ENCODE results near the gene DNAJB12.
"Not testable (repeated sequence)": the region's sequence is repeated elsewhere in the genome, so short reads cannot be mapped to it uniquely, and the experiment has no call there.

DNAJB12 gene

DNA sequence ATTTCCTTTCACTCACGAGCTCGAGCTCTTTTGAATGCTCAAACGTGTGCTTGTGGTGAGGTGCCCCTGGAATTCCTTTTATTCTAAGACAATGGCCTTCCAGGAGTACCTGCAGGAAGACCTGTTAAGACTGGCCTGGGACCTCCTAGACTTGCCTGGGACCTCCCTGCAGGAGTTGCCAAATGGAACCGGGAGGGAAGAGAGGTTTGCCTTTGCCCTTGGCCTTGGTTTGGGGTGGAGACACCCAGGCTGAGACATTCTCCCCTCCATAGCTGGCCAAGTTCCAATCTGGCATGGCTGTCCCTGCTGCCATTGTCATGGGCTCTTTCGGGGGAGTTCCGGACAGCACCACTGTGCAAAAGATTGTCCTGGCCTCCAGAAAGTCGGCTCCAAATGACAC, 39.7 kb downstream of the DNAJB12 start:
- DNase-seq, result no peak

DNA sequence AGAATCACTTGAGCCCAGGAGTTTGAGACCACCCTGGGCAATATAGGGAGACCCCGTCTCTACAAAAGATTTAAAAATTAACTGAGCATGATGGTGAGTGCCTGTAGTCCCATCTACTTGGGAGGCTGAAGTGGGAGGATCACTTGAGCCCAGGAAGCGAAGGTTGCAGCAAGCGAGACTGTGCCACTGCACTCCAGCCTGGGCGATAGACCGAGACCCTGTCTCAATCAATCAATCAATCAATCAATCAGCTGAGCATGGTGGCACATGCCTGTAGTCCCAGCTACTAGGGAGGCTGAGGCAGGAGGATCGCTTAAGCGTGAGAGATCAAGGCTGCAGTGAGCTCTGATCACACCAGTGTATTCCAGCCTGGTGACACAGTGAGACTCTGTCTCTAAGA, 40.5 kb downstream of the DNAJB12 start:
- DNase-seq, result no peak

DNA sequence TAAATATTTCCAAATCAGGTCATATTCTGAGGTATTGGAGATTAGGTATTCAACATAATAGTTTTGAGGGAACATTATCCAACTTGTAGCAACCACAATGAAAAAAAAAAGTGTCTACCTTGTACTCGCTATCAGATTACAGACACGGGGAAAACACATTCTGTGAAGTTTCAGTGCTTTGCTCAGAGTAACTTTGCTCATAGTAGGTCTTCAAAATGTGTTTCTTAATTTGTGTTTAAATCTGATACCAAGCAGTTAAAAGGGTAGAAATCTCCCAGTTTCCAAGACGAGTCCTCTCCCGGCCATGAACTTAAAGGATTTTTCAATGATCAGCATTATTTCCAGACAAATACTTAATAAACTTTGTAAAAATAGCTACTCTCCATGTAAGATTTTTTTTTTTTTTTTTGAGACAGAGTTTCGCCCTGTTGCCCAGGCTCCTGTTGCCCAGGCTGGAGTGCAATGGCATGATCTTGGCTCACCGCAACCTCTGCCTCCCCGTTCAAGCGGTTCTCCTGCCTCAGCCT, 41.8 kb downstream of the DNAJB12 start:
- no peak for DNase-seq

DNA sequence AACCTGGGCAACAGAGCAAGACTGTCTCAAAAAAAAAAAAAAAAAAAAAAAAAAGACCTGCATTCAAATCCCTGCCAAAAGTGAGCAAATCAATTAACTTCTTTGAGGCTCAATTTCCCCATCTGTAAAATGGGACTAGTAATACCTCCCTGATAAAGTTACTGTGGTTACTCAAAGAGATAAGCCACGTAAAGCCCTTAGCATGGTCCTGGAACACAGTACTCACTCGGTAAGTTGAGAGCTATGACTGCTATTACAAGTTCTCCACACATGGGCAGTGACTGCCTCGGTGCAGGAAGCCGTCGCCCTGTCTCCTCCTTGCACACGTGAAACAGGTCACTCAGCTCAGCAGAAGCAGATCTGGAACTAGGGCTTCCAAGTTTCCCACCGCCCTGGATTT, 43.1 kb downstream of the DNAJB12 start:
- DNase-seq, result no peak

DNA sequence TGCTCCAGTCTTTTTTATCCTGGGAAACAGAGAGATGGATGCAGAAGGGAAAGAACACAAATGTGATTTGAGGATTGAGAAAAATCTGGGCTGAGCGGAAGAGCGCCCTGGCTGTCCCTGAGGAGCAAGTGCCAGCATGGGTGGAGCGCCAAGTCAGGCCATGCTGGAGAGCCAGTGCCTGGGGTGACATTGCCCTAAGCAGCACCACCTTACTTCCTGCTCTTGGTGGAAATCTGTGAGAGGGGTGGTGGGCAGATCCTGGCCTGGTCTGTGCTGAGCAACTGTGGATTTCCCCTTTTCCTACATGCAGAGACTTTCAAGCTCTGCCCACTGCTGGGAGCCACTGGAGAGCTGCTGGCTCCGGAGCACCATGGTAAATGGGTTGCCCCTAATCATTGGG, 44.1 kb downstream of the DNAJB12 start:
- no peak for DNase-seq

DNA sequence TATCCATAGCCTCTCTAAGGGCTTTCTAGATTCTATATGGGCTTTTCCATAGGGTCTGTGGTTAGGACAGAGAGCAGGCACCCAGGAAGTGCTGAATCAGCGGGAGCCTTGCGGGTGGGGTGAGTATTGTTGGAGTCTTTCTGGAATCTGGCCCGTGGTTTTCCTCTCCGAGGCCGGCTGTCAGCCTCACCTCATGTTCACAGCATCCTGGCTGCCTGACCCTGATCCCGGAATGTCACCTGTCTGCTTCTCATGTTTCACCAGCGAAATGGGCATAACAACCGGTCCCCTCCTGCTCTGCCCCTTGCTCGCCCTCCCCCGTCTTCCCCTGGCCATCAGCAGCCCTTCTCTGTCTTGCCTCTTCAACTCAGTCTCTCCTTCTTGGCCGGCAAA, 44.5 kb downstream of the DNAJB12 start:
- DNase-seq, result no peak

DNA sequence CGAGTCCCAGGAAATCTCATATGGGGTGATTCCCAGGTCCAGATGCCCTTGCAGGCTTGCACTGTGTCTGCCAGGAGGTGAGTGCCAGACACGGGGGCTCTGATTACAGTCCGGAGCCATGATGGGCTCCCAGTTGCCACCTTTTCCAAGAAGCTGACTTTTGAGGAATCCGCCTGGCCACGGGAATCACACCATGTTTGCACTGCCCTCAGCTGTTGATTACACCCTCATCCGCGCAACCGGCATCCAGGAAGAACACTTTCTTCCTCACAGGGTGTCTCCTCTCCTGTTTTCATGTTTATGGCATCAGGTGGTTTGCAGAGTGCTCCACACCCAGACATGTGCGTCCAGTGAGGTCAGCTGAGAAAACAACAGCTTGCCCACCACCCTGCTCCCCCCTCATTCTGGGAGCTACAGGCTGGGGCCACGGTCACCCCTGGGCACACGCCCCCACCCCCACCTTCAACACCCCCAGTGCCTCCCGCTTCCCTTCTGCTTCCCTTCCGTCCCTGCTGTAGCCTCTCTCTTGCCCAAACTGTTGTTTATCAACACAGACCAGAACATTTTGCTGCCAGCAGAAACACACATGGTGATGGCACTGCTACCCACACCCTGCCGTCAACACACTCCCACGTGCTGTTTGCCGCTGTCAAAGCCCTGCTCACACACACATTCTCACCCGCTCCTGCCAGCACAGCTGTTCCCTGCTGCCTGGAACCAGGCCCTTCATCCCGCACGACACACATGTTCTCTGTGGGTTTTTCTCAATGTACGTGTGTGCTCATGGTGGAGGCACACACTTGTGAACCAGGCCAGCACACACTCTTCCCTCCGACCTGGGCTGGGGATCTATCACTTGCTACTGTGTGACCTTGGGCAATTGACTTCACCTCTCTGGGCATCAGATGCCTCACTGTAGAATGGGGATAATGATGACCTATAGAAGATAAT, 45.2 kb downstream of the DNAJB12 start:
- DNase-seq, result no peak

DNA sequence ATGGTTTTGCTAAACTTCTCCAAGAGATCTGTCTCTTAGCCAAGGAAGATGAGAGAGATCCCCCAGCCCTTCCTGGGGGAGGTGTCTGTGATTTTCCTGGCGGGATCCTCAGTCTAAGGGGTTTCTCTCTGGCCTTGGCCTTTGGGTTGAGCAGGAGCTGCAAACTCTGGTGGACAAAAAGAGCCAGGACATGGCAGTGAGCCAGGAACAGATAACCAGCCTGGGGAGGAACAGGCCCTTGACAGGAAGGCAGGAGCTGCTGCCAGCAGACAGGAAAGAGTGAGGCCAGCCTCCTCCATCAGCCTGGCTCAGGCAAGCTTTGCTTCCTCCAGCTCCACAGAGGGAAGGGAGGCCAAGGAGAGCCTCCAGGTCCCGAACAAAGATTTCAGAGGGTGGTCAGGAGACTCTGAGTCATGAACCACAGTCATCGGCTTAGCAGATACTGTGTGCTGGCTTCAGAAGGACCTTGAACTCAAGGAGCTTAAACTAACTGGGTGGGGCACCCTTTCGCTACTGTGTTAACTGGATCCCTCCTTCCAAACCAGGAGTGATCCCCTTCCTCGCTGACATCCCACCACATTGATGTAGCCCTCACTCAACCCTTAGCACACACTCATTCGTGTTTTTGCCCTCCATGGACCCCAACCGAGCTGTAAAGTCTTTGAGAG, 46.3 kb downstream of the DNAJB12 start:
- no peak for DNase-seq

DNA sequence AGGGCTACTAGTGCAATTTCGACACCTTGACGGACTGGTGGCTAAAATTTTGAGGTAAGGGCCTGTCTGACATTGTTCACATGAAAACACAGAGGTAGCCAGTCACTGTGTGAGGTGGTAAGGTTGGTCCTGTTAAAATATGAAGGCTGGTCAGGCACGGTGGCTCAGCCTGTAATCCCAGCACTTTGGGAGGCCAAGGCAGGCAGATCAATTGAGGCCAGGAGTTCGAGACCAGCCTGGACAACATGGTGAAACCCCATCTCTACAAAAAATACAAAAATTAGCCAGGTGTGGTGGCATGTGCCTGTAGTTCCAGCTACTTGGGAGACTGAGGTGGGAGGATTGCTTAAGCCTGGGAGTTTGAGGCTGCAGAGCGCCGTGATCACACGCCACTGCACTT, 47.0 kb downstream of the DNAJB12 start:
- DNase-seq, result not testable (repeated sequence)

DNA sequence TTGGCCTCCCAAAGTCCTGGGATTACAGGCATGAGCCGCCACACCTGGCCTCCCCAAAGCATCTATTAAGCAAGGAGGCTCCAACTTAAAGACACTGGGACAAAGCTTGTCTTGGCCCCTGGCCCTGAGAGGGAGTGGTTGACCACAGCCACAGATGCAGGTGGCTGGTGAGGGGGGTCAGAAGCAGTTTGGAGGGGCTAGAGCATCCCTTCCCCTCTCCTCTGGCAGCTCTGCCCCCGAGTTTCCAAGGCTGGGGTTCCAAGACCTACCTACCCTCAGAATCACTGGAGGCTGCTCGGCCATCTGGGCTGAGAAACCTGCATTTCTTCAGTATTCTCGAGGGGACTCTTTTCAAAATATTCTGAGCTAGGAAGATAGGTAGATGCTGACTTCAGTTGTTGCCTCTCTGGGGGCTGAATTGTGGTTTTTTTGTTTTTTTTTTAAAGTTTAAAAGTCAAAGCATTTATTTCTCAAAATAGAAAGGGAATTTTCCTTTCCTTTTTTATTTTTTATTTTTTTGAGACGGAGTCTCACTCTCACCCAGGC, 48.4 kb downstream of the DNAJB12 start:
- no peak for DNase-seq

DNA sequence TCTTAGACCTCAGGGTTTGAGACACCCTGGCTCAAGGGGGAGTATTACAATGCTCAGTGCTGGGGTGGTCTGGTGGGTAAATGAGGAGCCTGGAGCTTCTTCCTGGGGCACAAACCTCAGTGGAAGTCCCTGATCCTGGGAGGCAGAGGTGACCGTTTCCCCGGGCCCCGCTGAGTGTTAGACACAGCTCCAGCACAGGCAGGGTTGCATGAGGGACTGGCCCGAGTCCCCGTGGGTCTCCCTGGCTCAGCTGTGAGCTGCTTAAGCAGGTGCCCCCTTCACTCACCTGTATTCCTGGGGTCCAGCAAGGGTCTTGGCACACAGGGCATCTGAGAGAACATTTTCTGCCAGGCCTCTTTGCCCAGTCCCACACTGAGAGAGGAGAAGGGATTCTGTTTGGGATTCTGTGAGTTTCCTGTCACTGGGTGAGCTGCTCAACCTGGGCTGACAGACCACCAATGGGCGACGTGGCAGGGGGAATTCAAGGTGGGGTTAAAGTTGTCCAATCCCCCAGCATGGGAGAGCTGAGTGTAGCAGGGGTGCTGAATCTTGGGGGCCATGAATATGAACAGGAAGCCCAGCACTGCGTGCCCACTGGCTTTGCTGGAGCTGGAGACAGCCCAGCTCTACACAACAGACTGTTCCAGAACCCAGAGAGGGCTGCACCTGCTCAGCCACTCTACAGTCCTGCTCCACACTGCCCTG, 51.1 kb downstream of the DNAJB12 start:
- no peak for DNase-seq

DNA sequence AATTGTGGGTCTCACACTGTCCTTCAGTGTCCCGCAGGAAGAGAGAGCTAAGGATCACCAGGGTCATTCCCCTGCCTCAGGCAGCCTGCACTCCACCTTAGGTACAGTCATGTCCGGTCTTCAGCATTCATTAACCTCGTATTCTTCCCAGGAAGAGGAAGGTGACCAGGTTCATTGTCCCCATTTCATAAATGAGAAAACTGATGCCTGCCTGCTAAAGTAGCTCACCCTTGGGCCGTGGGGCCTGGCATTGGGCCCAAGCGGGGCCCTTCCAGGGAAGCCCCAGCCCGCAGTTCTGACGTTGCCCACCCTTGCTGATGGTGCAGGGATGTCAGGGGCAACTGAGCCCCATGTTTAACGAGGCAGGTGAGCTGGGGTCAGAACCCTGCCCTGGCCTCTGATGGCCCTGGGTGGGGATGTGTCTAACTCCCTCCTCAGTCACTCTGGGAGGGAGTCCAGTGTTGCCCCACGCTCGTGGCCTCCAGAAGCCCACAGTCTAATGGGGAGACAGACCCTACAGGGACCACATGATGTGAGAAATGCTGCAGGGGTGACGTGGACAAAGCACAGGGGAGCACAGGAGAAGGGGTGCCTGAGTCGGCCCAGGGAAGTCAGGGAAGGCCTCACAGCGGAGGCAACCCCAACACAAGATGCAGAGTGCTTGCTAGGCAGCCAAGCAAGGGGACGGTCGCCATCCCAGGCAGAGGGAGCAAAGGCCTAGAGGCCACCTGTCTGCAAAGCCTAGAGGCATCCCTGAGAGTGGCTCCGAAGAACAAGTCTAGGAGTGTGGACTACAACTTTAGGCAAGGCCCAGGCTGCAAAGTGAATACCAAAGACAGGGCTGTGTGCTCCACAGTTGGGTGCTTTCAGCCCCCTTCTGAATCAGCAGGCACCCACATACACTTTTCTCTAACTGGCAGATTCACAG, 55.9 kb downstream of the DNAJB12 start:
- DNase-seq, result no peak

DNA sequence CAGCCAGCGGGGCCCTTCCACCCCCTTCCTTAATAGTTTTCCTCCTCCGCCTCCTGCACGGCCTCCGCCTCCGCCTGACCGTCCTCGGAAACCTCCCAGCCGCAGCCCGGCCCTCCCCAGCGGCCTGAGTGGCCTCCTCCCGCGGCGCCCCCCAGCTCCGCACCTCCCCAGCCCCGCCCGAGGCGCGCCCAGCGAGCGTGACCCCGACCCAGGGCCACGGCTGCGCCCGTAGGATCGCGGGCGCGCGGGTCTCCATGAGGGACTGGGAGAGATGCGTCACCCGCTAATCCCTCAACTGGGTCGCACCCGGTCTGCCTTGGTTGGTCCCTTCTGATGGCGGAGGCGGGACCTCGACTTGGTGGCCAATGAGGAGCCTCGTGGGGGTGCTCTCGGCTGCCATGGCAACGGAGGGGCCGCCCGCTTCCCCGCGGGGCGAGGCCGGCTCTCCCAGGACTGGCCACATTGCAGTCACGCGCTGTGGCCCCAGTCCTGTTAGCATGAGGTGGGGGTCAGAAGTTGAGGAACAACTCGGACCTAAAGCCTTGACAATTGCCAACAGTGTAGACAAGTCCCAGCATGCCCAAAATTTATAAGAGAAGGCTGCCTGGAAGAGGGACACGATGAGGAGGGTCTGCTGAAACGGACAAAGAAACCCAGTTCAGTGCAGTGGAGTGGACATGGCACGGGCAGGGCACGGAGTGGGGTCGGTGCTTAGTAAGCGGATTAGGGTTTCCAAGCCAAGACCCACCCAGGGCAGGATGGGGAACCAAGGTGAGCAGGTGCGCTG, 56.7 kb downstream of the DNAJB12 start:
- peak; percentile 98 for DNase-seq

DNA sequence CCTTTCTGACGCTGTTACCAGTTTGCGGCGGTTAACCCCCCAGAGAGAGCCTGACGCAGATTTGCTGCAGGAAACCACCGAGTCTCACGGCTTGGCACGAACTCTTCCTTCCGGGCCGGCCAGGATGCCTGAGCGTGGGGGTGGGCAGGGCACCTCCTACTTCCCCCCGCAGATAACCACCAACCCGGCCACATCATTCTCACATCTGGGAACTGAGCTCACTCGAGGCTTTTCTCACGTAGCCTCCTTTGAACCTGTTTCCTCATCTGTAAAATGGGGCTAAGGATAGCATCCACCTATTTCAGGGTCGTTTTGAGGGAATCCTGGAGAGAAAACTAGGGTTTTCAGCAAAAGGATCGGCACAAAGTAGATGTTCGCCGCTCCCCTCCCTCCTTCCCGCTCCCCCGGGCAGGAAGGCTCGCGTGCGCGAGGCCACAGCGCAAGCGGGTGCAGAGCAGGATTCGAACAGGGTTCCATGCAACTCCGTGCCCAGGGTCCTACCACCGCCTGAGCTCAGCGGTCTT, 57.4 kb downstream of the DNAJB12 start:
- DNase-seq, result no peak

DNA sequence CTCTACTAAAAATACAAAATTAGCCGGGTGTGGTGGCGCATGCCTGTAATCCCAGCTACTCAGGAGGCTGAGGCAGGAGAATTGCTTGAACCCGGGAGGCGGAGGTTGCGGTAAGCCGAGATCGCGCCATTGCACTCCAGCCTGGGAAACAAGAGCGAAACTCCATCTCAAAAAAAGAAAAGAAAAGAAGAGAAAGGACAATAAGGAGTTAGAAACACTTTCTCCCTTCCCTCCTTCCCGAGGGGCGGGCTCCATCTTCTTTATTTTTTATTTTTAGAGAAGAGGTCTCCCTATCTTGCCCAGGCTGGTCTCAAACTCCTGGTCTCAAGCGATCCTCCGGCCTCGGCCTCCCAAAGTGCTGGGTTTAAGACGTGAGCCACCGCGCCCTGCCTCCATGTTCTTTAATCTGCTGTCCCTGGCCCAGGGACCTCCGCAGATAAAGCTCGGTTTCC, 57.9 kb downstream of the DNAJB12 start:
- not testable (repeated sequence) for DNase-seq

DNA sequence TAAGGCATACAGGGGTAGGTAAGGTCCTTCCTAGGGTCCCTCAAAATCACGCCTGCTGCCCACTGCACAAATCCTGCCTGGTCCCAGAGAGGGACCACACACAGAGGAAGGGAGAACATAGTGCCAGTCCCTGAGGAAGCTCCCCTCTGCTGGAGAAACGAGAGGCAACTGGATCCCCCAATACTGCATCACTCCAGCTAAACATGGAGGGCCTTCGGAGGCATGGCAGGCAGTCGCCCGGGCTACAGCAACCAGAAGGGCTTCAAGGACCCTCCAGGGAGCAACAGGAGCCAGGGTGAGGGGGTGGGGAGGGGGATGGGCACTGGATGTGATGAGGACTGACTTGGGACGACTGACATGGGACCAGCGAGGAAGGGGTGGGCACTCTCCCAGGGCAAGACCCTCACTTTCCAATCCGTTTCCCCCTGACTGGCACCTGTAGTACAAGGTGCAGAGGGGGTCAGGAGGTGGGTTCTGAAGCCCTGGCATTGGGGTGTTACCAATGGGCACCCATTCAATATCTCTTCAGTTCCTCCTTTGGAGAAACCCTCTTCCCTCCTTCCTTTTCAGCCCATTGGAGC, 59.3 kb downstream of the DNAJB12 start:
- DNase-seq, result no peak

DNA sequence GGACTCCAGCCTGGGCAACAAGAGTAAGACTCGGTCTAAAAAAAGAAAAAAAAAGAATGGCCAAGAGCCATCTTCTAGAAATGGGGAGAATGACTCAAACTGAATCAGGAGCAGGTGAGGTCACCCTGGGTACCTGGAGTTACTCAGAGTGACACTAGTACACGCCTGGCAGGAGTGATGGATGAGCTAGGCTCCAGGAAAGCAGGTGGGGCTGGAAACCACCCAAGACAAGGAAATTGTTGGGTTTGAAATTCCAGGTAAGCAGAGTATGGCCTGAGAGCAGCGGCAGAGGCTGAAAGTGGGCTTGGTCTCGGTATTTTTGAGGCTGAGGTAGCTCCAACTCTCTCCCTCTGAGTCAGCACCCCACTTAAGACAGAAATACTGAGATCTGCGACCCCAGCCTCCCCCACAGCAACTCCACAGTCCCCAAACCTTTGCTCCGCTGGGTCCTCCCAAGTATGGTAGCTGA, 62.5 kb downstream of the DNAJB12 start:
- DNase-seq, result no peak

DNA sequence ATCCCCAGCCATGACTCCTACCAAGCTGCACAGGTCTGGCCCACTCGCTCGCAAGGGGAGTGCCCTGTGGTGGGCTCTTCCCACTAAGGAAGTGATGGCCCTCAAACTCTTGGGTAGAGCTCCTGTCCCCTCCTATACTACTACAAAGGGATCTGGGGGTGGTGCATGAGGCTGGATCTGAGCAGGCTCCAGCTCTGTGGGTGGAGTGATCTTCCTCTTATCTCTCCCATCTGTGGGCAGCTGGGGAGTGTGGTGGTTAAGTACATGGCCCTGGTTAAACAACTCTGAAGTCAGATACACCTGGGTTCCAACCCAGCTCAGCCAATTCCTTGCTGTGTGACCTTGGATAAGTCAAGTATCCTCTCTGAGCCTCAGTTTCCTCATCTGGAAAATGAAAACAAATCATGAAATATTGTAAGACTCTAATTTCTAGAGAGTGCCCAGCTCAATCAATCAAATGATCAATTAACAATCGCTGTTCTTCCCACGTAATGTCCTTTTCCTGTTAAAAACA, 63.6 kb downstream of the DNAJB12 start:
- DNase-seq, result no peak

DNA sequence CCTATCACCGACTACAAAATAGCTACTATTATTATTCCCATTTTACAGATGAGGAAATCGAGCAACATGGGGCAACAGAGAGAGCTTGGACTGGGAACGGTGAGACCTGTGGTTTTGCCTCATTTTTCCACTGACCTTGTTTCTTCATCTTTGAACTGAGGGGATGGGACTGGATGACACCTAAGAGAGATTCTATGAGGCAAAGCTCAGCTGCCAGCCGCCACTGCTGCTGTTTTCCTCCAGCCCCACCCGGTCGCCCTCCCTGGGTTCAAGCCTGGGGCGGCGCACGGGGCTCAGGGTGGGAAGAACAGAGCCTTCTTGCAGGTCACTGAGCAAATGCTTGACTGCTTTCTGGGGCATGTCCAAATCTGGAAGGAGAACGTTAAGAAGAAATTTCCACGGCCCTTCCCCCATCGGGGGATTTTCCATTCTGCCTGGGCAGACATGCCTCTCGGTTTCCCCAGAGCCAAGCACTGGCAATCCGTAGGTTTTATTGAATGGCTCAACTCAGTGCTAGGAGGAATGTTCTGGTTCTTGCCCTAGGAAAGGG, 68.7 kb downstream of the DNAJB12 start:
- no peak for DNase-seq

DNA sequence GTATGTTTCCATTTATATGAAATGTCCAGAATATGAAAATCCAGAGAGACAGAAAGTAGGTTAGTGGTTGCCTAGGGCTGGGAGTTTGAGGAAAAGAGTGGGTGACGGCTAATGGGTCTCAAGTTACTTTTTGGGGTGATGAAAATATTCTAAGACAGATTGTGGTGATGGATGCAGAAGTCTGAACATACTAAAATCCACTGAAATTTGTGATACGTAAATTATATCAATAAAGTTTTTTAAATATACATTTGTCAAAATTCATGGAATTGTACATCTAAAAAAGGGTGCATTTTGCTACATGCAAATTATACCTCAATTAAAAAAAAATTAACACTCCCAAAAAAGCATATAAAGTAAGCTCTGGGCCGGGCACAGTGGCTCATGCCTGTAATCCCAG, 71.6 kb downstream of the DNAJB12 start:
- DNase-seq, result no peak
